Trophoblast cell (in vitro differentiated cells and primary cell): Measurements from ENCODE around the gene MELTF.

Source experiments
- DNase-seq, 2 donors: peaks; one replicate each; pipeline ENCODE4 v3.0.0-alpha.2; 2016
- H2AFZ ChIP-seq: 2 replicates; pipeline ENCODE4 v1.6.1; 2013; ENCODE audit warnings: low read length, moderate library complexity, mild to moderate bottlenecking; ENCODE audit not compliant: insufficient read depth, poor library complexity
- H2AK5ac ChIP-seq: 2 replicates; pipeline ENCODE4 v1.6.1; 2013; ENCODE audit warnings: mild to moderate bottlenecking, low read length
- H2BK120ac ChIP-seq: 2 replicates; pipeline ENCODE4 v1.6.1; 2013; ENCODE audit warnings: low read length, mild to moderate bottlenecking, moderate library complexity; ENCODE audit not compliant: insufficient read depth, poor library complexity
- H2BK12ac ChIP-seq: 2 replicates; pipeline ENCODE4 v1.6.1; 2013; ENCODE audit warnings: mild to moderate bottlenecking, low read length, moderate library complexity
- H2BK5ac ChIP-seq: 2 replicates; pipeline ENCODE4 v1.6.1; 2013; ENCODE audit warnings: low read length, low read depth, moderate library complexity, mild to moderate bottlenecking; ENCODE audit not compliant: poor library complexity
- H3K14ac ChIP-seq: 2 replicates; pipeline ENCODE4 v1.6.1; 2013; ENCODE audit warnings: mild to moderate bottlenecking, low read length
- H3K18ac ChIP-seq: 2 replicates; pipeline ENCODE4 v1.6.1; 2013; ENCODE audit warnings: mild to moderate bottlenecking, low read length
- H3K23ac ChIP-seq: 2 replicates; pipeline ENCODE4 v1.6.1; 2013; ENCODE audit warnings: low read length
- H3K27ac ChIP-seq: 2 replicates; pipeline ENCODE4 v1.5.1; 2013; ENCODE audit warnings: low read depth, mild to moderate bottlenecking, inconsistent platforms, low read length, moderate library complexity
- H3K27me3 ChIP-seq: 2 replicates; pipeline ENCODE4 v1.6.1; 2013; ENCODE audit warnings: inconsistent platforms, mild to moderate bottlenecking, low read length, moderate library complexity; ENCODE audit not compliant: insufficient read depth
- H3K36me3 ChIP-seq, 2 experiments: 1 replicate in 1 of 2; 2 replicates in 1 of 2; pipeline ENCODE4 v1.6.1; 2013; ENCODE audit warnings: low read length in 2 of 2, mild to moderate bottlenecking in 2 of 2, moderate library complexity in 1 of 2; ENCODE audit not compliant: insufficient read depth in 2 of 2, control insufficient read depth in 1 of 2
- H3K4ac ChIP-seq: 2 replicates; pipeline ENCODE4 v1.6.1; 2013; ENCODE audit warnings: low read depth, mild to moderate bottlenecking, low read length, moderate library complexity
- H3K4me1 ChIP-seq, 2 experiments: 1 replicate in 1 of 2; 2 replicates in 1 of 2; pipeline ENCODE4 v1.6.1; 2013; ENCODE audit warnings: low read length in 2 of 2, mild to moderate bottlenecking in 2 of 2, moderate library complexity in 1 of 2; ENCODE audit not compliant: insufficient read depth in 2 of 2, control insufficient read depth in 1 of 2
- H3K4me2 ChIP-seq: 2 replicates; pipeline ENCODE4 v1.6.1; 2013; ENCODE audit warnings: inconsistent platforms, mild to moderate bottlenecking, low read length, moderate library complexity
- H3K4me3 ChIP-seq: 2 replicates; pipeline ENCODE4 v1.5.1; 2013; ENCODE audit warnings: mild to moderate bottlenecking, low read depth, low read length, inconsistent platforms
- H3K79me1 ChIP-seq: one replicate; pipeline ENCODE4 v1.6.1; 2013; ENCODE audit warnings: low read length
- H3K79me2 ChIP-seq: 2 replicates; pipeline ENCODE4 v1.6.1; 2013; ENCODE audit warnings: low read length, mild to moderate bottlenecking; ENCODE audit not compliant: control insufficient read depth, insufficient read depth, poor library complexity
- H3K9ac ChIP-seq: 2 replicates; pipeline ENCODE4 v1.6.1; 2013; ENCODE audit warnings: mild to moderate bottlenecking, low read length
- H3K9me3 ChIP-seq: 2 replicates; pipeline ENCODE4 v1.6.1; 2013; ENCODE audit warnings: low read depth, mild to moderate bottlenecking, control low read depth, inconsistent platforms, low read length; ENCODE audit not compliant: insufficient read depth
- H4K12ac ChIP-seq: 2 replicates; pipeline ENCODE4 v1.6.1; 2013; ENCODE audit warnings: low read depth, mild to moderate bottlenecking, low read length, moderate library complexity
- H4K8ac ChIP-seq: 2 replicates; pipeline ENCODE4 v1.6.1; 2013; ENCODE audit warnings: low read depth, mild to moderate bottlenecking, low read length, moderate library complexity
- H4K91ac ChIP-seq: one replicate; pipeline ENCODE4 v1.6.1; 2013; ENCODE audit warnings: low read depth, mild to moderate bottlenecking, low read length, moderate library complexity
- WGBS: extraction: QIAGEN DNeasy Blood & Tissue Kit; methylation state at CpG from one replicate; pipeline ENCODE4 v1.1.7; 2013; ENCODE audit warnings: missing lambda C conversion rate; ENCODE audit not compliant: insufficient read length, insufficient coverage; ENCODE audit errors: extremely low coverage; 5-methylcytosine and 5-hydroxymethylcytosine counted together

Gene MELTF

GRCh38 chr3:197041875-197042488, 12.4 kb upstream of the MELTF start:
- H2BK5ac ChIP-seq: no peak overlapping the region
- H2AFZ ChIP-seq: no peak overlapping the region
- no peak overlapping the region for H3K23ac ChIP-seq
- H4K8ac ChIP-seq: no peak overlapping the region
- no CpG with 5 or more reads among the region's 6 CpGs for WGBS
- no peak overlapping the region for H4K12ac ChIP-seq
- H3K79me1 ChIP-seq: no peaks in the 10 kb centered on the region
- no peak overlapping the region for H3K4ac ChIP-seq
- no peak overlapping the region for H3K4me2 ChIP-seq
- H3K79me2 ChIP-seq: no peaks in the 10 kb centered on the region
- H3K9ac ChIP-seq: no peak overlapping the region
- no peak overlapping the region for H2BK12ac ChIP-seq
- H3K4me1 ChIP-seq: no peaks in the 10 kb centered on the region
- H4K91ac ChIP-seq: no peak overlapping the region
- no peak overlapping the region for H3K27ac ChIP-seq
- no peaks in the 10 kb centered on the region for H3K27me3 ChIP-seq
- H3K18ac ChIP-seq: no peak overlapping the region
- no peak overlapping the region for H2BK120ac ChIP-seq
- H3K4me3 ChIP-seq: no peak overlapping the region
- H3K36me3 ChIP-seq: peaks cover 0 to 5% of the 10 kb centered on the region in 2 experiments
- no peak for DNase-seq
- no peaks in the 10 kb centered on the region for H3K9me3 ChIP-seq
- no peak overlapping the region for H2AK5ac ChIP-seq
- no peak overlapping the region for H3K14ac ChIP-seq

- Histone ChIP-seq H2AK5ac (no peak overlapping the region), H3K4me1 (no peaks in the 10 kb centered on the region), H3K27me3 (no peaks in the 10 kb centered on the region), H3K14ac (no peak overlapping the region), H3K36me3 (peaks cover 0 to 5% of the 10 kb centered on the region in 2 experiments), H3K4me3 (no peak overlapping the region), H3K79me2 (no peaks in the 10 kb centered on the region), H4K12ac (no peak overlapping the region), H3K79me1 (no peaks in the 10 kb centered on the region), H4K91ac (no peak overlapping the region), H4K8ac (no peak overlapping the region), H2AFZ (no peak overlapping the region), H2BK120ac (no peak overlapping the region), H3K9ac (no peak overlapping the region), H3K9me3 (no peaks in the 10 kb centered on the region), H2BK12ac (no peak overlapping the region), H3K4ac (no peak overlapping the region), H3K4me2 (no peak overlapping the region), H3K18ac (no peak overlapping the region), H3K23ac (no peak overlapping the region), H2BK5ac (no peak overlapping the region), H3K27ac (no peak overlapping the region)
- WGBS: no CpG with 5 or more reads among the region's 4 CpGs
- DNase-seq: no peak
Observed at GRCh38 chr3:197040658-197041057, 11.0 kb upstream of the MELTF start.

- Histone ChIP-seq H3K9ac (no peak overlapping the region), H2BK12ac (no peak overlapping the region), H3K79me2 (no peaks in the 10 kb centered on the region), H2AFZ (no peak overlapping the region), H3K4me1 (no peaks in the 10 kb centered on the region), H2BK5ac (no peak overlapping the region), H3K36me3 (peaks cover 0 to 2% of the 10 kb centered on the region in 2 experiments), H4K8ac (no peak overlapping the region), H3K4ac (no peak overlapping the region), H4K12ac (no peak overlapping the region), H3K4me2 (no peak overlapping the region), H2BK120ac (no peak overlapping the region), H3K14ac (no peak overlapping the region), H3K18ac (no peak overlapping the region), H2AK5ac (no peak overlapping the region), H3K9me3 (peaks cover under 1% of the 10 kb centered on the region), H3K79me1 (no peaks in the 10 kb centered on the region), H3K27me3 (no peaks in the 10 kb centered on the region), H3K4me3 (no peak overlapping the region), H3K23ac (no peak overlapping the region), H4K91ac (no peak overlapping the region), H3K27ac (no peak overlapping the region)
- peak; percentile 78 to 86 for DNase-seq
- WGBS: no CpG with 5 or more reads among the region's 14 CpGs
Observed at GRCh38 chr3:197038679-197039462, 9.3 kb upstream of the MELTF start.

- Histone ChIP-seq H3K27ac (no peak overlapping the region), H3K14ac (no peak overlapping the region), H4K12ac (no peak overlapping the region), H3K36me3 (peaks cover 0 to 2% of the 10 kb centered on the region in 2 experiments), H3K18ac (no peak overlapping the region), H3K79me2 (no peaks in the 10 kb centered on the region), H2BK120ac (no peak overlapping the region), H3K4me1 (peaks cover 5 to 11% of the 10 kb centered on the region in 2 experiments), H4K91ac (no peak overlapping the region), H3K9ac (no peak overlapping the region), H2BK12ac (no peak overlapping the region), H3K27me3 (no peaks in the 10 kb centered on the region), H3K4me3 (no peak overlapping the region), H3K9me3 (peaks cover 2% of the 10 kb centered on the region), H3K79me1 (no peaks in the 10 kb centered on the region), H3K23ac (no peak overlapping the region), H2BK5ac (no peak overlapping the region), H2AK5ac (no peak overlapping the region), H3K4ac (no peak overlapping the region), H2AFZ (no peak overlapping the region), H4K8ac (no peak overlapping the region), H3K4me2 (no peak overlapping the region)
- DNase-seq: no peak
- no CpG with 5 or more reads among the region's 3 CpGs for WGBS
Observed at GRCh38 chr3:197035577-197035976, 6.0 kb upstream of the MELTF start.
